Umbilical cord (tissue), 2 donors: ENCODE data around the gene FSCN2. TPM values are rescaled to one million over a fixed set of nuclear protein-coding genes. Genes with fewer than 3 reads are reported as not detected.

Experiments used
- DNase-seq: peaks from one replicate; pipeline ENCODE4 v3.0.0-alpha.2; 2015; ENCODE audit warnings: low spot score
- total RNA-seq: library from RNA; depleted of rRNA; stranded (reverse); fragments of >200 nt; gene quantifications from one replicate; pipeline ENCODE4 v1.2.3, GENCODE V29; 2014; ENCODE audit warnings: low replicate concordance; ENCODE audit not compliant: insufficient read depth

Gene FSCN2
- total RNA-seq, 1 donor from 2014 or later, result 2.2 TPM

DNA sequence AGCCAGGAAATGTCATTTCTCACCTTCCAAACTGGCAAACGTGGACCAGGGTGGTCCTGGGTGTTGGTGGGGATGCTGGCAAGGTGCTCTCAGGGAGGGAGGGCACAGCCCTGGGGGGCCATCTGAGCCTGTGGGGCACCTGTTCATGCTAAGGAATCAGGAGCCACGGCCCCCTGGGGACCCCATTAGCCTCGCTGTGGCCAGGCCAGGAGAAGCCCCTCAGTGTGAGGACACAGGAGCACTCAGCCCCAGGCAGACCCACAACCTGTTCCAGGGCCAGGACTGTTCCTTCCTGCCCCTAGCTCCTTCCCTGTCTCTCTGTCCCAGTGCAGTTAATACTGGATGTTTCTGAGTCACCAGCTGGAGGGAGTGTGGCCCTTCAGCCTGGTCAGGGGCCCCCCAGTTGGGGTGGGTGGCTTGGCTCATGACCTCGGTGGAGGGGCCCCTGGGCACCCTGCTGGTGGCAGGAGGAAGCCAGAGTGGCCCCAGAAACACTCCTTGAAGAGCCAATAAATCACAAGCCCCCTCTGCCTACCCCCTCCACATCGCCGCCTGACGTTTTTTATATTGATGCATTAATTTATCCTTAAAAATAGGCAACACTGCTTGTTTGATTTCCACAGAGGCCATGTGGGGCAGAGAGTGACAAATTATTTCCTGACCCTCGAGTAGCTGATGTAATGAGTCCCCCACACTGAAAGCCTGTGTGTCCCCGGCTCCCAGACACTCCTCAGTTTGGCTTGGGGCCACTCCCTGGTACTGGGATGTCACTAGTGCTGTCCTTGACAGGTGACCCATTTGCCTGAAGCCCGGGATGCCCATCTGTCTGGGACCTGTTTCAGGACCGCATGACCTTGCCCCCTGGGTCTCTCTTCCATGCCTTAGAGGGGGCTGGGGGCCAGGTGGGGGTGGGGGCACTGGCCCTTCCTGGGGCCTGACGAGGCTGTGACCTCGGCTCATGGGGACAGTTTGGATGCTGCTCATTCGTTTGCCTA is 37.9 kb upstream of the FSCN2 start:
- DNase-seq, result no peak

DNA sequence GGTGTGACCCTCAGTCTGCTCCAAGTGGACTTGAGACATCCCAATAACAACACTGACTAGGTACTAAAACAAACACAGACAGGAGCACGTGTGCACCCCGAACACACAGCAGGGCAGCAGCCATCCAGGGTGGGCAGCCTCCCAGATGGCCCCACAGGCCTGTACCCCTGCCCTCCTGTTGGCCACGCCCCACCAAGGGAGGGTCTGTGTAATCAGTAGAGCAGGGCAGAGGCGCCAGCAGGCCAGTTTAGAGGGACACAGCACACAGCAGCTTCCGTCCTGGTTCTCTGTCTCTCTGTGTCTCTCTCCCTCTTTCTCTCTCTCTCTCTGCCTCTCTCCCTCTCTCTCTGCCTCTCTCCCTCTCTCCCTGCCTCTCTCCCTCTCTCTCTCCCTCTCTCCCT is 37.0 kb upstream of the FSCN2 start:
- DNase-seq, result no peak

DNA sequence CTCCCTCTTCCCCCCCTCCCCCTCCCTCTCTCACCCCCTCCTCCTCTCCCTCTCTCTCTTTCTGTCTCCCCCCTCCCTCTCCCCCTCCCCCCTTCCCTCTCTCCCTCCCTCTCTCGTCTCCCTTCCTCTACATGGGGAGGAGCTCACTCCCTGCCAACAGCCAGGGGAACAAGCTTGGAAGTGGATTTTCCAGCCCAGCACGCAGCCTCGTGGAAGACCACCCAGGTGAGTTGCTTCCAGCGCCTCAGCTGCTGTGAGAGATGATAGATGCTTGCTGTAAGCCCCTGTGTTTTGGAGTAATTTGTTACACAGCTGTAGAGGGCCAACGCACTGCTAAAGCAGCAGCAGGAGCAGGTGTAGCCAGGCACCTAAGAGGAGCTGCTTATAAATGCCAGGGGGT is 36.4 kb upstream of the FSCN2 start:
- no peak for DNase-seq

DNA sequence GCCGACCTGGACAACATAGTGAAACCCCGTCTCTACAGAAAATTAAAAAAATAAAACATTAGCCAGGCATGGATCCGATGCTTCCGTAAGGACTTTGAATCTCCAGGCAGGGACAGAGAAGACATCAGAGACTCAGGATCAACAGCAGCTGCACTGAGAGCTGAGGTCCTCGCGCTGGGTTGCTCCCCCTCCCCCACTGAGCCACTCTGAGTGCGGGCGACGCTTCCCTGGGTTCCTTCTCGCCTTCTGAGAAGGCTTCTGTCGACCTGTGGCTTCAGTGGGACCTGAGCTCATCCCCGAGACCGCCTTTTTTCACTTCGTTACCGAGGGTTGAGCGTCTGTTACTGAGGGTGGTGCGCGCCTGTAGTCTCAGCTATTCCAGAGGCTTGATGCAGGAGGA is 36.0 kb upstream of the FSCN2 start:
- no peak for DNase-seq

DNA sequence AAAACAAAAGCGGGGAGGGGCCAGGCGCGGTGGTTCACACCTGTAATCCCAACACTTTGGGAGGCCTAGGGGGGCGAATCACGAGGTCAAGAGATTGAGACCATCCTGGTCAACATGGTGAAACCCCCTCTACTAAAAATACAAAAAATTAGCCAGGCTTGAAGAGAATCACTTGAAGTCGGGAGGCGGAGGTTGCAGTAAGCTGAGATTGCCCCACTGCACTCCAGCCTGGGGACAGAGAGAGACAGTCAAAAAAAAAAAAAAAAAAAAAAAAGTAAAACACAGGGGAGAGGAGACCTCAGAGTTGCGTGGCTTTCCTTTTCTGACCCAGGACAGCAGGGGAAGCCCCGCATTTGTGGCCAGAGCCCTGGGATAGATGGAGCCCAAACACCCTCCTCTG is 35.5 kb upstream of the FSCN2 start:
- no peak for DNase-seq

DNA sequence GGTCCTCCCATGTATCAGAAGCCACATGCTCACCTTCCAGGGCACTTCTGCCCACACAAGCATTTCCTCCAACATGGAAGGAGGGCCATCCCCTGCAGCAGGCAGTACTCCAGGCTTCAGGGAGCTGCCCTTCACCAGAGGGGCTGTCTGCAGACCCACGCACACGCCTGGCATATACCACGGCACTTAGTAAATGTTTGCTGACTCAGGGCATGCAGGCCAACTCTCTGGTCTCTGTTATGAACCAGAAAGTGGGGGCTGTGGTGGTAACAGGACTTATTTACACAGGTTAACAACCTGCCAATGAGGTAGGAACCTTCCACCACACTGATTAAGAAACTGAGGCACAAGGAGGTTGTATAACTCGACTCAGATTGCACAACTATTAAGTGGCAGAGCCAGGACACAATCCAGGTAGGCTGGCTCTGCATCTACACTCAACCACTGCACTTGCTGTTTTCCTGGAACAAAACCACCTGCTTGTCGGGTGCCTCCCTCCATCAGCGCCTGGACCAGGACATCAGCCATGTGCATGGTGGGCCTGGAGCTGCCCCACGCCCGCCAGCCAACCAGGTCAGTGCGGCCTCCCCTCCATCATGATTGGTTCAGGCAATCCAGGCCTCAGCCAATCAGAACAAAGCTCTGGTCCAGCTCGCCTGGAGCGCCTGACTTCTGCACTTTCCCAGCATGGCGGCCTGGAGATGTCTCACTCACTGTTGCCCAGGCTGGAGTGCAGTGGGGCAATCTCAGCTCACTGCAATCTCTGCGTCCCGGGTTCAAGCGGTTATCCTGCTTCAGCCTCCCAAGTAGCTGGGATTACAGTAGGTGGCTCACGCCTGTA is 34.8 kb upstream of the FSCN2 start:
- DNase-seq, result no peak

DNA sequence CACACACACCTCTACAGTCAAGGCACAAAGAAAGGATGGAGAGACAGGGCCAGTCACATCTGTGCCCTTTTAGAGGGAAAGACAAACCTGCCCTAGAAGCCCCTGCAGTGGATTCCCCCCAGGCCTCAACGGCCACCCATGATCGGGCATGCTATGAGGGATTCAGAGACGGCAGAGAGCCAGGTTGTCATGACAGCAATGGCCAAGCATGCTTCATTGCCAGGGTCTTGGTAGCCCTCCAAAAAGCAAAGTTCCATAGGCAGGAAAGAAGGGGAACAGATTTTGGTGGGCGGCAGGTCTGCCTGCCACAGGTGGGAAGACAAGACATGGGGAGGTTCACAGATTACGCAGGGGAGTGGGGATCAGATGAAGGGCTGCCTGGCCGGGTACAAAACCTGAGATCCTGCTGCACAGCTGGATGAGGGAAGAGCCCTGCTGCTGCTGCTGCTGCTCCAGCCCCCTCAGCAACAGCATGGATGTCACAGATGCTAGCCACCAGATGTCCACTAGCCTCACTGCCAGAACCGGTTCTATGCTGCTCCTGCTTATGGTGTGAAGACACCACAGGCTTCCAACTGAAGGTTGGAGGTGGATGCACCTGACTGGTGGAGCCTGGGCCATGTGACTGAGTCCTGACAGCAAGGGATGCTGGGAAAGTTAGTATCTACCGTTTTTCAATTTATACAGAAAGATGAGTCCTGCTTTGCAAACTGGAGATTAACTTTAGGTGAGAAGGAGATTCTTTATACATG is 33.4 kb upstream of the FSCN2 start:
- no peak for DNase-seq

DNA sequence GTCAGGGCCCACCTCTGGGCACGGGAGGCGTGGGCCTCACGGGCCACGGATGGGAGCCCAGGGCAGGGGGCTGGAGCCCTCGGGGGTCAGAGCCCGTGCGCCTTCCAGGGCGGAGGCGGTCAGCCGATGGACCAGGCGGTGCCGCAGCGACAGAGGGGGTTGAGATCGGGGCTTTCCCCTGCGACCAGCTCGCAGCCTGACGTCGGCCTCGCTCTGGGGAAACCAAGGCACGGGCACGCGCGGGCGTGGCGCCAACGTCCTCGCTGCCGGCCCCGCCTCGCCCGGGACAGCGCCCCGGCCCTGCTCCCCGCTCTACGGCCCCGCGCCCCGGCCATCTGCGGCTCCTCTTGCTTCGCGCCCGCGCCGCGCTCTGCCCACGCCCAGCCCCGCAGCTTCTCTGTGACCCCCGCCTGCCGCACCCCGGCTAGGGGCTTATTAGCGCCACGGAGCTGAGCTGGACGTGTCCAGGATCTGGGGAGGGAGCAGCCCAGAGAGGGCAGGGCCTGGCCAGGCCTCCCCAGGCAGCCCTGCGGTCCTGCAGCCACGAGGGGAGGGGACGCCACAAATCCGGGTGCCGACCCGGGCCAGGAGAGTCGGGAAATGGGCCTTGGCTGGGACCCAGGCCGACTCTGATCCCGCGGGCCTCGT is 29.1 kb upstream of the FSCN2 start:
- DNase-seq, result no peak

DNA sequence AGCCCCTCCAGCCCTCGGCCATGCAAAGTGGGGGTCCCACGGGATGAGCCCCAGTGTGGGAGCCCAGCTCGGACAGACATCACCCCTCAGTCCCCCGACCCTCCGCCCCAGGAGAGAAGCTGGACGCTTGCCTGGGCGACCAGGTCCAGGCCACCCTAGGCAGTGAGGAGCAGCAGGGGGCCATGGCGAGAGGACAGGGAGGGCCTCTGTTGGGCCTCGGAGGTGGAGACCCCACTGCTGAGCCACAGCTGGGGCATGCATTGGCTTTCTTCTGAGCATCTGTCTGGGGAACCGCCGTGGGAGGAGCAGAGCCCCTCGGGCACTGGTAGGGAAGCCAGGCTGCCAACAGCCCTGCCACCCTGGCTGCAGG is 28.6 kb upstream of the FSCN2 start:
- no peak for DNase-seq

DNA sequence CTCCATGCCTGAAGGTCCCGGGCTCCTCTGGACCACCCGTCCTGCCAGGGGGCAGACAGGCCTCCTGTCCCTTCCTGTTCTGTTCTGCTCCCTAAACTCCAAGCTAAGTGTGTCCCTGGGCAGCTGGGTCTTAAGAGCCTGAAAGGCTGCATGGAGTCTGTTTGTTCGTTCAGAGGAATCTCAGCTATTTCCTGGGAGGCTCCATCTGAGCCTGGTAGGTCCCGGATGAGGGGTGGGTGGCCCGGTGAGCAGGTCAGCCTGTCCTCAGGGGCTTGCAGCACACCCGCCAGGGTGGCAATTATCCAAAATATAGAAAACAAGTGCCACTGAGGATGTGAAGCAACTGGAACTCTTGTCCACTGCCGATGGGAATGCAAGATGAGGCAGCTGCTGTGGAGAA is 28.1 kb upstream of the FSCN2 start:
- DNase-seq, result no peak

DNA sequence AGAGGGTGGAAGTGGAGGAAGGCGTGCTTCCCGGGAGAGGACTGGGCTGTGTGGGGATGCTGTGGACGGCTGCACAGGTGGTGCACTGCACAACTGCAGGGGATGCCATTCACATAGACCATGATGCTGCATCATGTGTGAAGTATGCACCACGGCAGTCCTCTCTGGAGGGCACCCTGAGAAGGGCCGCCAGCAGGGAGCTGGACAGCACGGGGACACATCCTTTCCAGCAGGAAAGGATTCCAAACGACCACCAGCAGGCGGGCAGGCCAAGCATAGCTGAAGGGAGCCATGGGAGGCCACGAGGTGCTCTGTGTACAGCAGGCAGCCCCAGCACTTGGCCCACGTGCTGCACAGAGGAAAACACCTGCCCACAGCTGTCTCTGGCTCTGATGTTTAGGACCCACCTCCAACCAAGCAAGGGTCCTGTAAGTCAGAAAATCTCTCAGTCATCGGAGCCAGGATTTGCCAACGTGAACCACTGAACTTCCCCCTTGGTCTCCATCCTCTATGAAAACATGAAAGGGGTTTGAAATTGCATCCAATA is 25.6 kb upstream of the FSCN2 start:
- no peak for DNase-seq

DNA sequence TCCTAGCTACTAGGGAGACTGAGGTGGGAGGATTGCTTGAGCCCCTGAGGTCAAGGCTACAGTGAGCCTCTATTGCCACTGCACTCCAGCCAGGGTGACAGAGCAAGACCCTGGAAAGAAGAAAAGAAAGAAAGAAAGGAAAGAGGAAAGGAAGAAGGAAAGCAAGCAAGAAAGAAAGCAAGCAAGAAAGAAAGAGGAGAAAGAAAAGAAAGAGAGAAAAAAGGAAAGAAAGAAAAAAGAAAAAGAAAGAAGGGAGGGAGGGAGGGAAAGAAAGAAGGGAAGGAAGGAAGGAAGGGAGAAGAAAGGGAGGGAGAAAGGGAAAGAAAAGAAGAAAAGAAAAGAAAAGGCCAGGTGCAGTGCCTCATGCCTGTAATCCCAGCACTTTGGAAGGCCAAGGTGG is 24.6 kb upstream of the FSCN2 start:
- no peak for DNase-seq

DNA sequence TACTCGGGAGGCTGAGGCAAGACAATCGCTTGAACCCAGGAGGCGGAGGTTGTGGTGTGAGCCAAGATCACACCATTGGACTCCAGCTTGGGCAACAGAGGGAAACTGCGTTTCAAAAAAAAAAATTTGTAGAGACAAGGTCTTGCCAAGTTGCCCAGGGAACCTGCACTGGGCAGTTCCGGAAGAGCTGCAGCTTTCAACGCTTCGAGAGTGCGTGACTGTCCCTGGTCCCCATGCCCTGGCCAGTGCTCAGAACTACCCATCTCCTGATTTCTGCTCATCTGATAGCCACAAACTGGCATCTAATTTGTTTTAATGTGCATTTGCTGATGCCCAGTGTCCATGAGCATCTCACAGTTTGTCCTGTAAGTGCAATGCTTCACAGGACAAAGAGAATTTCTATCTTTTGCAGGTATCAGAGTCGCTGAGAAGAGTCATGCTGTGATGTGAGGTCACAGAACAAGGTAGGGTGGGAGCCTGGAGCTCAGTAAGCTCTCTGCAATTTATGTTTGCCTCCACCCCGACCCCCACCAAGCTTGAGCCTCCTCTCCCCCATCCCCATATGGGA is 19.5 kb upstream of the FSCN2 start:
- no peak for DNase-seq

DNA sequence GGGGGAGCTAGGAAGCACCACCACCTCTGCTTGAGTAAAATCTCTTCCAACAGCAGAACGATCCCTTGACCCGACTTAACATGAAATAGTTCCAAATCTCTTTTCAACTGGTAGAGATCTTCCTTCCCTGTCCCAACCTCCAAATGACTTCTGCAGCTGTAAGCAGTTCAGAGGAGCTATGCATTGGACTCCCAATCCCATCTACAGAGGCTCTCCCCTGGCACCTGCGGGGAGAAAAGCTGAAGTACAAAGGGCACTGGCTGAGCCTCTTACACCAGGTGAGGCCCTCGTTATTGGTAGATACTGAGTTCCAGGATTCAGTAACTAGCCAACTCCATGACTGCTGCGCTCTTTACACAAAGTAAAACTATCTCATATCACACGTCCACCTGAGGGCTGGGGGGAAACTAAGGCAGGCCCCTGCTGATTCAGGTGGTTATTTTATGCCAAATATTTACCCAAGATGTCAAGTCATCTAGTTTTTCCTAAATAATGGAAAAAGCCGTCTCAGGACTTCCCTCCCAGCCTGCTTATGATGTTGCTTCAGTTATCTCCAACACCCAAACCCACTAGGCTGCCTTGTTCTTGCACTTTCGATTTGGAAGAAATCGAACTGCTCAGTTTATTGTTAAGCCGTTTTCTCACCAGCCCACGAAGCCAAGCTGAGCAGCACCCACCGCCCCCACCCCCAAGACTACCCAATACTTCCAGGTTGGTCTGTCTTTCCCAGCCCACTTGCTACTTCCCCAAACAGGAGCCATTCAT is 18.8 kb upstream of the FSCN2 start:
- no peak for DNase-seq

DNA sequence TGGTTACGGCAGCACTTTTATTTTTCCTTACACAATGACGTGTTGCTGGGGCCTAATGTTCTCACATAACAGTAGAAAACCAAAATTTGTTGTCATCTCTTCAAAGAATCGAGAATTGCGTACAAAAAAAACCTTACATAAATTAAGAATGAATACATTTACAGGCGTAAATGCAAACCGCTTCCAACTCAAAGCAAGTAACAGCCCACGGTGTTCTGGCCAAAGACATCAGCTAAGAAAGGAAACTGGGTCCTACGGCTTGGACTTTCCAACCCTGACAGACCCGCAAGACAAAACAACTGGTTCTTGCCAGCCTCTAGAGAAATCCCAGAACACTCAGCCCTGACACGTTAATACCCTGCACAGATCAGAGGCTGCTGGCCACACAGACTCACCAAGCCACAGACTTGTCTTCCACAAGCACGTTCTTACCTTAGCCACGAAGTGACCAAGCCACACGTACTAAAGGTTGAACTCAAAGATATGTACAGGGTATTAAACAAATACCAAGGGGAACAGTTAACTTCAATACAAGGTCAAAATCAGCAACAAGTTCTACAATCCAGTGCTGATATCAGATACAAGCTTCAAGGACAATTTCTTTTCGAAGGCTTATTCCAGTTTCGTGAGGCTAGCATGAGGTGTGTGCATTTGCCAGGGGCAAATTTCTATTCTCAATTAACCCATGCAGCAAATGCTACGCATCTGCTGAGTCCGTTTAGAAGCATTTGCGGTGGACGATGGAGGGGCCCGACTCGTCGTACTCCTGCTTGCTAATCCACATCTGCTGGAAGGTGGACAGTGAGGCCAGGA is 18.0 kb upstream of the FSCN2 start:
- DNase-seq, result no peak

DNA sequence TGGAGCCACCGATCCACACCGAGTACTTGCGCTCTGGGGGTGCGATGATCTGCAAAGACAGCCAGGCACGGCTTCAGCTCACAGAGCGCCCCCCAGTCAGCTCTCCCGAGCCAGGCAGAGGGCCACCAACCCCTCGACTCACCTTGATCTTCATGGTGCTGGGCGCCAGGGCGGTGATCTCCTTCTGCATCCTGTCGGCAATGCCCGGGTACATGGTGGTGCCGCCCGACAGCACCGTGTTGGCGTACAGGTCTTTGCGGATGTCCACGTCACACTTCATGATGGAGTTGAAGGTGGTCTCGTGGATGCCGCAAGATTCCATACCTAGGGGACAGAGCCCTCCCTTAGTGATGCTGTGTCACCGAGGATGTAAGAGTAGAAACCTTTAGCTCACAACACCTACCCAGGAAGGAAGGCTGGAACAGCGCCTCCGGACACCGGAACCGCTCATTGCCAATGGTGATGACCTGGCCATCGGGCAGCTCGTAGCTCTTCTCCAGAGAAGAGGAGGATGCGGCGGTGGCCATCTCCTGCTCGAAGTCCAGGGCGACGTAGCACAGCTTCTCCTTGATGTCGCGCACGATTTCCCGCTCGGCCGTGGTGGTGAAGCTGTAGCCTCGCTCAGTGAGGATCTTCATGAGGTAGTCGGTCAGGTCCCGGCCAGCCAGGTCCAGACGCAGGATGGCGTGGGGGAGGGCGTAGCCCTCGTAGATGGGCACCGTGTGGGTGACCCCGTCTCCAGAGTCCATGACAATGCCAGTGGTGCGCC is 17.2 kb upstream of the FSCN2 start:
- no peak for DNase-seq

DNA sequence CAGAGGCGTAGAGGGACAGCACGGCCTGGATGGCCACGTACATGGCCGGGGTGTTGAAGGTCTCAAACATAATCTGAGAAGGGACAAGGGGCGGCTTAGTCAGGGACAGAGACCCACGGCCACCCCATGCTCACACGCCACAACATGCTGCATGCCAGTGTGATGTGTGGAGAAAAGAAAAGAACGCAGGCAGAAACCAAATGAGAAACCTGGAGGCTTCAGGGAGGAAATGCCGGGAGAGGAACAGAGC is 16.7 kb upstream of the FSCN2 start:
- DNase-seq, result no peak

DNA sequence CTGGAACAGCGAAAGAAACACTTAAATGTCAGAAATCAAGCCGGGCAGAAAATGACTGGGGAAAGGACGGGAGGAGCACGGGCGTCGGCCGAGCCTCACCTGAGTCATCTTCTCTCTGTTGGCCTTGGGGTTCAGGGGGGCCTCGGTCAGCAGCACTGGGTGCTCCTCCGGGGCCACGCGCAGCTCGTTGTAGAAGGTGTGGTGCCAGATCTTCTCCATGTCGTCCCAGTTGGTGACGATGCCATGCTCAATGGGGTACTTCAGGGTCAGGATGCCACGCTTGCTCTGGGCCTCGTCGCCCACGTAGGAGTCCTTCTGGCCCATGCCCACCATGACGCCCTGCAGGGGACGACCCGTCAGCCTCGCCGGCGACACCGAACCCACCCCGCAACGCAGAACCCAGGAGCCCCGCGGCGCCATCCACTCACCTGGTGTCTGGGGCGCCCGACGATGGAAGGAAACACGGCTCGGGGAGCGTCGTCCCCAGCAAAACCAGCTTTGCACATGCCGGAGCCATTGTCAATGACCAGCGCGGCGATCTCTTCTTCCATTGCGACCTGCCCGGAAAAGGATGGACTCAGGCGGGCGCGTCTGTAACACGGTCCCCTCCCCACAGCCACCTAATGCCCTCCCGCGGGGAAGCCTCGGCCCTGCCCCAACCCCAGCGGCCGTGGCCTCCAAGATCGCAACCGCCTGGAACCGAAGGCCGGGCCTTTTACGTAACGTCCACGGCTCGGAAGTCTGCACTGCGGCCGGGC is 16.2 kb upstream of the FSCN2 start:
- DNase-seq, result no peak
